ENCODE results near the gene ZNF81.
"Not testable (repeated sequence)": the region's sequence is repeated elsewhere in the genome, so short reads cannot be mapped to it uniquely, and the experiment has no call there.

ZNF81 gene

DNA sequence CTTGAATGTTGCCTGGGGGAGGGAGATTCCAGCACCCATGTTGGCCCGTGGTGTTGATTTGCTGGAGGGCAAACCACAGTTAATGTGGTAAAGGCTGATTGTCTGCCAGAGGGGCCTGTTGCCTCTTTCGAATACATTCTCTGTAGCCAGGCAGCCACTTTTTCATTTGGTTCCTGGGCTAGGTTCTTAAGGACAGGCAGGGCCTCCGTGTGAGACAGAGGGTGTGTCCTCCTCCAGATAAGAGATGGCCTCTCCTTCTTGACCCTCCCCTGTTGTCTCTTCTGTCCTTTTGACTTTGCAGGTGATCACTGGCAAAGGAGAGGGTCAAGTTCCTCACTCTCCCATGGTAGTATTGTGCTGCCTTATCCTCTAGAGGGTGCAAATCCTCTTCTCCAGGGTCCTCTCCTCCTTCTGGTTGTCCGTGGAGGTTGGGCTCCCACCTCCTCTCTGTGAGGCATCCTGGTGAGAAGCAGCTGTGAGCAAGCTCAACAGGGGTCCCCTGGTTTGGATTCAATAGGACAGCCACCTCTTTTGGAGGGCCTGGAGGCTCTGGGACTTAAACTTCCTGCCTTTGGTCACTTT is 122.2 kb downstream of the ZNF81 start:
- Histone ChIP-seq H3K4me1 (ENCODE audit: insufficient read depth, low read length, severe bottlenecking) (peaks cover 4% of the 10 kb centered on the region), H2AFZ (ENCODE audit: low read length) (no peak overlapping the region), H3K9me3 (ENCODE audit: low read length) (no peaks in the 10 kb centered on the region), H3K27ac (ENCODE audit: low read depth, low read length, poor library complexity, severe bottlenecking) (no peak overlapping the region), H3K27me3 (ENCODE audit: insufficient read depth, low read length) (no peaks in the 10 kb centered on the region), H3K9ac (ENCODE audit: low read length) (no peak overlapping the region), H3K36me3 (ENCODE audit: insufficient read depth, low read length) (no peaks in the 10 kb centered on the region), H3K4me3 (ENCODE audit: low read depth, low read length, poor library complexity, severe bottlenecking) (no peak overlapping the region), H4K20me1 (ENCODE audit: insufficient read depth, low read length) (no peaks in the 10 kb centered on the region), H3K79me2 (ENCODE audit: insufficient read depth, low read length) (no peaks in the 10 kb centered on the region), H3K9me2 (ENCODE audit: low read depth, low read length) (no peaks in the 10 kb centered on the region), H3K4me2 (ENCODE audit: low read length) (no peak overlapping the region), H3F3A (ENCODE audit: insufficient read depth, low read length) (no peaks in the 10 kb centered on the region)
- TF ChIP-seq, protein P1, sequence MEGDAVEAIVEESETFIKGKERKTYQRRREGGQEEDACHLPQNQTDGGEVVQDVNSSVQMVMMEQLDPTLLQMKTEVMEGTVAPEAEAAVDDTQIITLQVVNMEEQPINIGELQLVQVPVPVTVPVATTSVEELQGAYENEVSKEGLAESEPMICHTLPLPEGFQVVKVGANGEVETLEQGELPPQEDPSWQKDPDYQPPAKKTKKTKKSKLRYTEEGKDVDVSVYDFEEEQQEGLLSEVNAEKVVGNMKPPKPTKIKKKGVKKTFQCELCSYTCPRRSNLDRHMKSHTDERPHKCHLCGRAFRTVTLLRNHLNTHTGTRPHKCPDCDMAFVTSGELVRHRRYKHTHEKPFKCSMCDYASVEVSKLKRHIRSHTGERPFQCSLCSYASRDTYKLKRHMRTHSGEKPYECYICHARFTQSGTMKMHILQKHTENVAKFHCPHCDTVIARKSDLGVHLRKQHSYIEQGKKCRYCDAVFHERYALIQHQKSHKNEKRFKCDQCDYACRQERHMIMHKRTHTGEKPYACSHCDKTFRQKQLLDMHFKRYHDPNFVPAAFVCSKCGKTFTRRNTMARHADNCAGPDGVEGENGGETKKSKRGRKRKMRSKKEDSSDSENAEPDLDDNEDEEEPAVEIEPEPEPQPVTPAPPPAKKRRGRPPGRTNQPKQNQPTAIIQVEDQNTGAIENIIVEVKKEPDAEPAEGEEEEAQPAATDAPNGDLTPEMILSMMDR (IDR thresholded peaks at IDR 0.05; ENCODE audit: low read length) = peak; percentile 39; the same call in 1 of the 2 replicates
- TF ChIP-seq EZH2 (IDR thresholded peaks at IDR 0.05; ENCODE audit: borderline replicate concordance, low read length) = no peak

DNA sequence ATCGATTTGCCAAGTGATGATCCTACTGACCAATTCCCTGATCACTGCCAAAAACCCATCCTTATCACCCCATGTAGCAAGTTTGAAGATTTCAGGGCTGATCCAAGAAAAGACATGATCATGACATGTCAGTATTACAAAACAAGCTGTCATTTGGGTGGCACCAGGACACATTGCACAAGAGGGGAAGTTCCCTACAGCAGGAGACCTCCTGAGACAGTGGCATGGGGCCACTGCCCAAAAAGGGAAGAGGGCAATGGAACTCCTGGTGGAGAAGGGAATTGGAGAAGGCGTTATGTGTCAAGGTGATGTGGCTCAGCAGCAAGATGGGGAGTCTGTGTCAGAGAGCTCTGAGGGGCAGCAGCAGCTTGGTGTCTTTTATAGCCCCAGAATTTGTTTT is 123.7 kb downstream of the ZNF81 start:
- Histone ChIP-seq H2AFZ (ENCODE audit: low read length) (no peak overlapping the region), H3K27me3 (ENCODE audit: insufficient read depth, low read length) (no peaks in the 10 kb centered on the region), H3K4me2 (ENCODE audit: low read length) (no peak overlapping the region), H3K4me1 (ENCODE audit: insufficient read depth, low read length, severe bottlenecking) (peaks cover 4% of the 10 kb centered on the region), H4K20me1 (ENCODE audit: insufficient read depth, low read length) (no peaks in the 10 kb centered on the region), H3K79me2 (ENCODE audit: insufficient read depth, low read length) (no peaks in the 10 kb centered on the region), H3K36me3 (ENCODE audit: insufficient read depth, low read length) (no peaks in the 10 kb centered on the region), H3F3A (ENCODE audit: insufficient read depth, low read length) (no peaks in the 10 kb centered on the region), H3K9me3 (ENCODE audit: low read length) (no peaks in the 10 kb centered on the region), H3K9ac (ENCODE audit: low read length) (no peak overlapping the region), H3K9me2 (ENCODE audit: low read depth, low read length) (no peaks in the 10 kb centered on the region), H3K4me3 (ENCODE audit: low read depth, low read length, poor library complexity, severe bottlenecking) (no peak overlapping the region), H3K27ac (ENCODE audit: low read depth, low read length, poor library complexity, severe bottlenecking) (no peak overlapping the region)
- TF ChIP-seq, protein P1 (IDR thresholded peaks at IDR 0.05; ENCODE audit: low read length) = no peak
- no peak for TF ChIP-seq EZH2 (IDR thresholded peaks at IDR 0.05; ENCODE audit: borderline replicate concordance, low read length)

DNA sequence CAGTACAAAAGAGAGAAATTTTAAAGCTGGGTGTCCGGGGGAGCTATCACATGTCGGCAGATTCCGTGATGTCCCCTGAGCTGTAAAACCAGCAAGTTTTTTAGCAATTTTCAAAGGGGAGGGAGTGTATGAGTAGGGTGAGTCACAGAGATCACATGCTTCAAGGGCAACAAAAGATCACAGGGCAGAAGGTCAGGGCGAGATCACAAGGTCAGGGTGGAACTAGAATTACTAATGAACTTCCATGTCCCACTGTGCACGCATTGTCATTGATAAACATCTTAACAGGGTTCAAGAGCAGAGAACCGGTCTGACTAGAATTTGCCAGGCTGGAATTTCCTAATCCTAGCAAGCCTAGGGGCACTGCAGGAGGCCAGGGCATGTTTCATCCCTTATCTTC is 125.1 kb downstream of the ZNF81 start:
- not testable (repeated sequence) for H3K9me3 ChIP-seq (ENCODE audit: low read length); H3K4me1 ChIP-seq (ENCODE audit: insufficient read depth, low read length, severe bottlenecking); H3K4me3 ChIP-seq (ENCODE audit: low read depth, low read length, poor library complexity, severe bottlenecking); H3K79me2 ChIP-seq (ENCODE audit: insufficient read depth, low read length); H3K4me2 ChIP-seq (ENCODE audit: low read length); H2AFZ ChIP-seq (ENCODE audit: low read length); H3K27me3 ChIP-seq (ENCODE audit: insufficient read depth, low read length); H3K27ac ChIP-seq (ENCODE audit: low read depth, low read length, poor library complexity, severe bottlenecking); H4K20me1 ChIP-seq (ENCODE audit: insufficient read depth, low read length); H3K9ac ChIP-seq (ENCODE audit: low read length); H3K36me3 ChIP-seq (ENCODE audit: insufficient read depth, low read length); H3F3A ChIP-seq (ENCODE audit: insufficient read depth, low read length); H3K9me2 ChIP-seq (ENCODE audit: low read depth, low read length)

DNA sequence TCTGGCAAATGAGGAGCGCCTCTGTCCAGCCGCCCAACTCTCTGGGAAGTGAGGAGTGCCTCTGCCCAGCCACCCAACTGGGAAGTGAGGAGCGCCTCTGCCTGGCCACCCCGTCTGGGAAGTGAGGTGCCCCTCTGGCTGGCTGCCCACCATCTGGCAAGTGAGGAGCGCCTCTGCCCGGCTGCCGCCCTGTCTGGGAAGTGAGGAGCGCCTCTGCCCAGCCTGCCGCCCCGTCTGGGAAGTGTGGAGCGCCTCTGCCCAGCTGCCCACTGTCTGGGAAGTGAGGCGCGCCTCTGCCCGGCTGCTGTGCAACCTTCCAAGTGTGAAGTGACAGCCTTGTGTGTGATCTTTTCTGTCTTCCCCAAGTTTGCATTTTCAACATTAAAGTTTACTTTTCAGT is 128.8 kb downstream of the ZNF81 start:
- not testable (repeated sequence) for H3K27ac ChIP-seq (ENCODE audit: low read depth, low read length, poor library complexity, severe bottlenecking); H3K4me3 ChIP-seq (ENCODE audit: low read depth, low read length, poor library complexity, severe bottlenecking); H2AFZ ChIP-seq (ENCODE audit: low read length); H3K4me1 ChIP-seq (ENCODE audit: insufficient read depth, low read length, severe bottlenecking); H3K9ac ChIP-seq (ENCODE audit: low read length); H3K79me2 ChIP-seq (ENCODE audit: insufficient read depth, low read length); H4K20me1 ChIP-seq (ENCODE audit: insufficient read depth, low read length); H3K27me3 ChIP-seq (ENCODE audit: insufficient read depth, low read length); H3K36me3 ChIP-seq (ENCODE audit: insufficient read depth, low read length); H3K9me3 ChIP-seq (ENCODE audit: low read length); H3F3A ChIP-seq (ENCODE audit: insufficient read depth, low read length); H3K4me2 ChIP-seq (ENCODE audit: low read length); H3K9me2 ChIP-seq (ENCODE audit: low read depth, low read length)
